ENCODE results near the gene C17orf58.

GRCh38 chr17:67994817-67995569 lies 1.3 kb downstream of the C17orf58 start:
- no peak for TF ChIP-seq FOXM1 (IDR thresholded peaks at IDR 0.05; ENCODE audit: borderline replicate concordance)
- no peak for TF ChIP-seq NFRKB (IDR thresholded peaks at IDR 0.05)
- TF ChIP-seq BHLHE40 (IDR thresholded peaks at IDR 0.05; ENCODE audit: borderline replicate concordance), result no peak
- TF ChIP-seq SP1 (IDR thresholded peaks at IDR 0.05), result no peak

Data from HEK293T (cell line).